ENCODE data around the gene CUEDC1.

The CUEDC1 gene, protein sequence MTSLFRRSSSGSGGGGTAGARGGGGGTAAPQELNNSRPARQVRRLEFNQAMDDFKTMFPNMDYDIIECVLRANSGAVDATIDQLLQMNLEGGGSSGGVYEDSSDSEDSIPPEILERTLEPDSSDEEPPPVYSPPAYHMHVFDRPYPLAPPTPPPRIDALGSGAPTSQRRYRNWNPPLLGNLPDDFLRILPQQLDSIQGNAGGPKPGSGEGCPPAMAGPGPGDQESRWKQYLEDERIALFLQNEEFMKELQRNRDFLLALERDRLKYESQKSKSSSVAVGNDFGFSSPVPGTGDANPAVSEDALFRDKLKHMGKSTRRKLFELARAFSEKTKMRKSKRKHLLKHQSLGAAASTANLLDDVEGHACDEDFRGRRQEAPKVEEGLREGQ

DNA sequence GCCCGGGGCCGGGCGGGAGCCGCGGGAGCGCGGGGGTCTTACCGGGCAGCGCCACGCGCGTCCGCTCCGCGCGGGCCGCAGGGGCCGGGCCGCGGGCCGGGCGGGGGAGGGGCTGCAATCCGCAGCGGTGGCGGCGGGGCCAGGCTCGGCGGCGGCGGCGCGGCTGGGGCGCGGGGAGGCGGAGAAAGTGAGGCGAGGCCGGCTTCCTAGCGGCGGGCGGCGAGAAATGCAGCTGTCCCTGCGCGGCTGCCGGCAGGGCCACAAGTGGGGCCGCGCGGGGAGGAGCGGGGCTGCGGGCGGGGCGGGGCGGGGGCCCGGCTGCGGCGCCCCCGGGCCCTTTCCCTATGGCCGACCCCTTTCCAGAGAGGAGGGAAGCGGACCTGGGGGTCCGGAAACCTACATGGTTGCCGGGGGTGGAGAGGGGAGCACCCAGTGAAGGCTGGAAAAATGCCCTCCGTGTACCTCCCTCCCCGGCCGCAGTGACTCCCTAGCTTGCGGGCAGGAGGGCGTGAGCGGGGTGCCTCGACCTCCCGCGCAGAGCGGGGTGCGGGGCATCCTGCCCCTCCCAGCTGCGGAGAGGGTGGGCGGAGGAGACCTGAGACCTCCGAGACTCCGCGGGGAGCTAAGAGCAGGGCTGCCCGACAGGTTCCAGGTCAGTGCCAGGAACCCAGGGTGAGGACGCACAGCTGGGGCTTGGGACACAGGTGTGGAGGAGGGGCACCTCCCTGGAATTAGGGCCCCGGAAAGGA lies at the start of gene CUEDC1:
TSS of gene CUEDC1 (minus strand) at position 230 of the 749 bp plus-strand sequence. CDS start 69,848 bp downstream, outside the sequence.
- H3K9me3 ChIP-seq (ENCODE audit: control insufficient read depth, insufficient read depth, low read length) = no peaks in the 10 kb centered on the region
- H3K4me1 ChIP-seq (ENCODE audit: insufficient read depth, low read length) = peaks cover 47% of the 10 kb centered on the region
- peak within 1 kb of the TSS; percentile 85 for H3K9ac ChIP-seq (ENCODE audit: low read depth, low read length)
- no peaks in the 10 kb centered on the region for H3K36me3 ChIP-seq (ENCODE audit: insufficient read depth, low read length)

DNA sequence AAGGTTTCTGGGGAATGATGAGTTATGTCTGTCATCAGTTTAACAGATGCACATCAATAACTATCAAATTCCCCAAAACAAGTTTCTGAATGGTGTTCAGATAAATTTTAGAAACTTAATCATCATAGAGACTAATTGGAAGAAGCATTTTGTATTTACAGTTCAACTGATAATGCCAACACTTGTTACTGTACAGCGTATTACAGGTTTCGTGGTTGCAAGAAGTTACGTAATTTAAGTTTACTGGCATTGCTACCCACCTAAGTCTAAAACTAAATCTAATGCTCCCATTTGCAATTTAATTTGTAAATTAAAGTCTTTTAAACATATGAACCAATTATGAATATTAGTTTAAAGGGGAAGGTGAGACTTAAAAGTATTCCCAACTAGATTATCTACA lies 48.8 kb upstream of the CUEDC1 start:
- Histone ChIP-seq H3K4me1 (ENCODE audit: insufficient read depth, low read length) (peaks cover 23% of the 10 kb centered on the region), H3K9me3 (ENCODE audit: control insufficient read depth, insufficient read depth, low read length) (no peaks in the 10 kb centered on the region), H3K9ac (ENCODE audit: low read depth, low read length) (no peak overlapping the region), H3K36me3 (ENCODE audit: insufficient read depth, low read length) (peaks cover 30% of the 10 kb centered on the region)

DNA sequence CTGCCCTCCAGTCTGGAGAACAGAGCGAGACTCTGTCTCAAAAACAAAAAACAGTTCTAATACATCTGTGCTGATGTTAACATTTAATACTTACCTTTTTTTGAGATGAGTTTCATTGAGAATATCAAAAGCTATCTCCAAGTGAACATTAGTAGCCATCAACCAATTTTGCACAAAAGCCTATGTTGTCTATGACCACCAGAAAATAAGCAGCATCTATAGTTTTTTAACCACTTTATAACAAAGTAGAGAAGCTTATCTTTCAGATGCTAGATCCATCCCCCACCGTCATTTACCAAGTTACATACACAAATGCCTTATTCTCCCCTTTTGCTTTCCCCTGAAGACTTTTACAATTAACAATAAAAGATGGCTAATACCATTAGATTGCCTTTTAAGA lies 47.8 kb upstream of the CUEDC1 start:
- Histone ChIP-seq H3K4me1 (ENCODE audit: insufficient read depth, low read length) (peaks cover 24% of the 10 kb centered on the region), H3K36me3 (ENCODE audit: insufficient read depth, low read length) (peaks cover 37% of the 10 kb centered on the region), H3K9ac (ENCODE audit: low read depth, low read length) (no peak overlapping the region), H3K9me3 (ENCODE audit: control insufficient read depth, insufficient read depth, low read length) (no peaks in the 10 kb centered on the region)

DNA sequence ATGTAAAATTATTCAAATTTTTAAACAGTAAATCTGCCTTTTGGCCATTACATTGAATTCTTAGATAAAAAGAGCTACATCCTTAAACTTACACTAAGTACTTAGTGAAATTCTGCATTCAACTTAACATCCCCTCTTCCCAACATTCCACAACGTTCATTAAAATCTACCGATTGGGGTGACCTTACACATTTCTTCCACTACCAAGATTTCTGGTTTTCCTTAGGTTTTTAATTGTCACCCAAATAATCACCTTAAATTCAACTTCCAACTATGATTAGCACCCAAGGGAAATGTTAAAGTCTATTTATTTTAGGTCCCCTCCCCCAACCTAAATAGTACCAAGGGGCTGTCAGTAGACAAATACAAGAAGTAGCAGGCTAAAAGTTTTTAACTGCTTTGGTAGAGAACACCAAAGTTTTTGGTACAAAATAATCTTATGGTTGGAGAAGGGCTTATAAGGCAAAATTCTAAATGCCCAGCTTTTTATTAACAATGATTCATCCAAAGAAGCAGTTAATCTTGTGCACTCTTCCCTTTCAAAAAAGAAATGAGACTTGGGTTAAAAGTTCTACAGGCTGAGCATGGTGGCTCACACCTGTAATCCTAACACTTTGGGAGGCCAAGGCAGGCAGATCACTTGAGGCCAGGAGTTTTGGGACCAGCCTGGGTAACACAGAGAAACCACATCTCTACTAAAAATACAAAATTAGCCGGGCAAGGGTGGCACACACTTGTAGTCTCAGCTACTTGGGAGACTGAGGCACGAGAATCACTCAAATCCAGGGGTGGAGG lies 47.1 kb upstream of the CUEDC1 start:
- Histone ChIP-seq H3K9ac (ENCODE audit: low read depth, low read length) (no peak overlapping the region), H3K36me3 (ENCODE audit: insufficient read depth, low read length) (peaks cover 37% of the 10 kb centered on the region), H3K9me3 (ENCODE audit: control insufficient read depth, insufficient read depth, low read length) (no peaks in the 10 kb centered on the region), H3K4me1 (ENCODE audit: insufficient read depth, low read length) (peaks cover 24% of the 10 kb centered on the region)

DNA sequence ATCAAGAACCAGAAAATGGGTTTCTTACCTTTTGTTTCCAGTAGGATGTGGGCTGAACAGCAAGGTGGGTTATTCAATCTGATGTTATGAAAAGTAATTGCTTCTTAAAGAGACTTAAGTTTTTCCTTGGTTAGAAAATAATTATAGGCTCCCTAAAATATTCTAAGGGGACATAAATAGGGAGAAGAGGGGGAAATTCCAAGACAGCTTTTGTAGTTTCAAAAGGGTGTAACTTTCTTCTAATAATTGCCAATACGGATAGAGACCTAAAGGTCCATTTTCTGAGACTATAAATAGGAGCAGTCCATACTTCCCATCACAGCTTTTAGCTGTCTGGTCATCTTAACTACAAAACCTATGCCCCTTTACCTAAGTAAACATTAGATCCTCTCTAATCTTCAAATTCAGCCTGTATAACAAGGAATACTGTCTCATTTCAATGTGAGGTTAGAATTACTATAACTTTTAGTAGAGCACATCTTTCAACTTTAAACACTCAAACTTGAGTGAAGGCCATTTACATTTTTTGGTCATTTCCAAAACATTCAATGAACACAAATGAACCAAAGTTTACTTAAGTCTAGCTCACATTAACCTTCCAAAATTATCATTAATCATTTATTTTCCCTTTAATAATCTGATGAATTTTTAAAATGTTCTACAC lies 46.4 kb upstream of the CUEDC1 start:
- peaks cover 37% of the 10 kb centered on the region for H3K36me3 ChIP-seq (ENCODE audit: insufficient read depth, low read length)
- no peak overlapping the region for H3K9ac ChIP-seq (ENCODE audit: low read depth, low read length)
- no peaks in the 10 kb centered on the region for H3K9me3 ChIP-seq (ENCODE audit: control insufficient read depth, insufficient read depth, low read length)
- peaks cover 24% of the 10 kb centered on the region for H3K4me1 ChIP-seq (ENCODE audit: insufficient read depth, low read length)

DNA sequence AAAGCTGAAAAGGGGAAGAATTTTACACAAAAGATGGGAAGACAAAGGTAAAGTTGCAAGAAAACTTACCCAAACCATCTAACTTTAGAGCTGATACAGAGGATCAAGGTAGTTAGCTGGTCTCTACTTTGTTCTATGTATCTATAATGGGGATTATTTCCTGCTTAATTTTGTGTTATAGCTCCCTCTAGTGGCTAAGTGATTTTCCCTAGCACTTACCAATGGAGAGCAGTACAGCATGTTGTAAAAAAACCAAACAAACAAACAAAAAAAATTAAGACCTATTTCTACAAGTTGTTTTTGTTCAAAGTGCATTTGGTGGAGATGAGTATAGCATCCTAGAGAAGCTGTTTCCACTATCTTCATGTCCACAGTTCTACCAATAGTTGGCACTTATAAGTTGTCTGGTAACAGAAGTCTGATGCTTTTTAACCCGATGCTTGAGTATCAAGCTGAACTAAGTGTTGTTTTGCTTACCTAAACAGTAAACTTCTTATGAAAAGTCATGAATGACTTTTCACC lies 44.3 kb upstream of the CUEDC1 start:
- Histone ChIP-seq H3K9me3 (ENCODE audit: control insufficient read depth, insufficient read depth, low read length) (no peaks in the 10 kb centered on the region), H3K36me3 (ENCODE audit: insufficient read depth, low read length) (peaks cover 23% of the 10 kb centered on the region), H3K9ac (ENCODE audit: low read depth, low read length) (no peak overlapping the region), H3K4me1 (ENCODE audit: insufficient read depth, low read length) (peaks cover 13% of the 10 kb centered on the region; the same call in 1 of the 2 replicates)

DNA sequence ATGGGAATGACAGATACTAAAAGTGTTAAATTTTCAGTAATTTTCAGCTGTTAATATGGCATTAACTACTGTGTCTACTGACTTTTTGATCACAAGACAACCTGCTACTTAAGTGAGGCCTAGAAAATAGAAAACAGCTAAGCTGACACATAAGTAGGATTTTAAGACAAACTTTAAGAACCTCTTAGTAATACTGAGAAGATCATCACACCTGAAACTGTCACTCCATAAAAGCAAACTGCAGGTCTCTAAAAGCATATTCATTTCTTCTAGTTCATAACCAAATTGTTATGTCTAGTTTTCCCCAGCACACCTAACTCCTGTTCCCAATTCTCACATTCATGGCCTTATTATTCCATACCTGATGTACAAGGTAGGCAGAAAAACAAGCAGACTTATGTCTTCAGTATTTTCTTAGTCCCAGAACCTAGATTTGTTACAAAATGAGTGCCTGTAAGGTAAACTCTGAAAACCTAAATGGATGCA lies 43.8 kb upstream of the CUEDC1 start:
- Histone ChIP-seq H3K9me3 (ENCODE audit: control insufficient read depth, insufficient read depth, low read length) (no peaks in the 10 kb centered on the region), H3K36me3 (ENCODE audit: insufficient read depth, low read length) (peaks cover 18% of the 10 kb centered on the region), H3K9ac (ENCODE audit: low read depth, low read length) (no peak overlapping the region), H3K4me1 (ENCODE audit: insufficient read depth, low read length) (peaks cover 14% of the 10 kb centered on the region; the same call in 1 of the 2 replicates)

DNA sequence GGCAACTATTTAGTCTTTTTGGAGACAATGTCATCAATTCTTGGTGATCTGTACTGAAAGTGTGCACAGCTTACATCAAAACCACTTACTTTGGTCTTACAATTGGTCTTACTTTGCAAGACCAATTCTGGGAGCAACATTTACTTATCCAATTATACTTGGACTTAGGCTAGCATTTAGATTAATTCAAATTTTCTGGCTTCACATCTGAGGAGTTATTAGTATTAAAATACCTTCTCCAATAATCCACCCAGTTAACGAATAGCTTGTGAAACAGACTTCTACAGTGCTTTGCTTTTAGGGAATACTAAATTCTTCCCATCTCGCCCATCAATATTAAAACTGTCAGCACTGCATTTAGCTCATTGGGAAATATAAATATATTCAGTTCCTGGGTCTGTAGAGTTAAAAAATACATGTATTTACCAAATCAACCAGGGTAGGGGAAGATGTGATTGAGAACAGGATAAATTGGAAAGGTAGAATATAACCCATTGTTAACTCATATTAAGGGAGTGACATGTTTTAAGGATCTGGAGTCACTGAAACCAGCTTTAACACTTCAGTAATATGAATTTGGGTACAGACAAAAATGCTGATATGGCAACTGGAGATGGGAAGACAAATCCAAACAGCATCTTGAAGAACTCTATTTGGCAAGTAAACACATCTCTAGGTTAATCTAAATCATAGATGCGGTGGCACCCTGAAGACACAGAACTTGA lies 42.0 kb upstream of the CUEDC1 start:
- H3K9me3 ChIP-seq (ENCODE audit: control insufficient read depth, insufficient read depth, low read length) = no peaks in the 10 kb centered on the region
- H3K36me3 ChIP-seq (ENCODE audit: insufficient read depth, low read length) = peaks cover 11% of the 10 kb centered on the region; the same call in 1 of the 2 replicates
- H3K4me1 ChIP-seq (ENCODE audit: insufficient read depth, low read length) = peaks cover 9% of the 10 kb centered on the region; the same call in 1 of the 2 replicates
- no peak overlapping the region for H3K9ac ChIP-seq (ENCODE audit: low read depth, low read length)

DNA sequence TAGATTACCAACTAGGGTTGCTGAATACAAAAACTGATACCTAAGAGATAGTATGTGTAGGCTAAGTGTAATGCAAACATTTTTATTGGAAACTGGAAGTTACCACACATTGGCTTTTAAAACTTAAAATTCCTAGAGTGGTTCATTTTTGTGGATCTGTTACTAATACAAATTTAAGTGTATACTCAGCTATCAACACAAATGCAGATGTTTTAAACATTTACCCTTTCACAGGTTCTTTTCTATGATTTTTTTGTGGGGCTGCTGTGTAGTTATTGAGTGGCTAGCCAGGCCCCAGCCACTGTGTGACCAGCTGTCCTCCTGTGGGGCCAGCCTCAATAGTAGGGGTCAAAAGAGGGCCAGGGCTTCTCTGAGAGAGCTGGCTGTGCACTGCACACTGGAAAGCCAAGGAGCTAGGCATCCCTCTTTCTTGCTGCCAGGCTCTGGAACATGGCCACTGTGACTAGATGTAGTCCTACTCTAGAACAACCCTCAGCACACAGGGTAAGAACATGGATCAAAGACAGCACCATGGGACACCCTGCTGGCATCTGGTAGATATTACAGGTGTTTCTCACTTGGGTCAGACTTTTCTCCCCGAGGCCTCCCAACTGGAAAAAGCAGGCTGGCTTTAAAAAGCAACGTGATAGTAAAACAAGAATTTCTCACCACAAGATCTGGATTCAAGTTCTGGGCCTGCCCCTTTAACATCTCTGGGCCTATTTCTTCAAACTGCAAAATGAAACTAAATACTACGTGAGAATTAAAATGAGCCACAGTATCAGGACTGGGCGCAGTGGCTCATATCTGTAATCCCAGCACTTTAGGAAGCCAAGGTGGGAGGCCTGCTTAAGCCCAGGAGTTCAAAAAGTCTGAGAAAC lies 40.1 kb upstream of the CUEDC1 start:
- Histone ChIP-seq H3K4me1 (ENCODE audit: insufficient read depth, low read length) (peaks cover 14% of the 10 kb centered on the region; the same call in 1 of the 2 replicates), H3K9ac (ENCODE audit: low read depth, low read length) (no peak overlapping the region), H3K36me3 (ENCODE audit: insufficient read depth, low read length) (peaks cover 11% of the 10 kb centered on the region; the same call in 1 of the 2 replicates), H3K9me3 (ENCODE audit: control insufficient read depth, insufficient read depth, low read length) (no peaks in the 10 kb centered on the region)

DNA sequence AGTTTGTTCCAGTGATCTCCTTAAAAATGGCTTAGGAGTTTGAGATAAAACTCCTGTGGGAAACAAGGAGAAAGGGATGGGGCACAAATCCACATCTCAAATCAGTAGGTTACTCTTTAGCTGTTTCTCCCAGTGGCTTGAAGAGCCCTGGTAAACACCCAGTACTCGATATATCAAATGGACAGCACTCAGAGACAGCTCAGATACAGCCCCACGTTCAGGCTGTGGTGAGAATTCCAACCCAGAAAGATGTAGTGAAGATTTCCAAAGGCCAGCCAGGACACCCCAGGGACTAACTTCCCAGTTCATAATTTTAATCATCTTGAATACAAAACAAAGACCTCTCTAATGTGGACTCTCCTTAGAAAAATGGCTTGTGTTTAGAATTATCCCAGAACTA lies 39.2 kb upstream of the CUEDC1 start:
- Histone ChIP-seq H3K9ac (ENCODE audit: low read depth, low read length) (no peak overlapping the region), H3K9me3 (ENCODE audit: control insufficient read depth, insufficient read depth, low read length) (no peaks in the 10 kb centered on the region), H3K36me3 (ENCODE audit: insufficient read depth, low read length) (peaks cover 11% of the 10 kb centered on the region; the same call in 1 of the 2 replicates), H3K4me1 (ENCODE audit: insufficient read depth, low read length) (peaks cover 14% of the 10 kb centered on the region; the same call in 1 of the 2 replicates)

DNA sequence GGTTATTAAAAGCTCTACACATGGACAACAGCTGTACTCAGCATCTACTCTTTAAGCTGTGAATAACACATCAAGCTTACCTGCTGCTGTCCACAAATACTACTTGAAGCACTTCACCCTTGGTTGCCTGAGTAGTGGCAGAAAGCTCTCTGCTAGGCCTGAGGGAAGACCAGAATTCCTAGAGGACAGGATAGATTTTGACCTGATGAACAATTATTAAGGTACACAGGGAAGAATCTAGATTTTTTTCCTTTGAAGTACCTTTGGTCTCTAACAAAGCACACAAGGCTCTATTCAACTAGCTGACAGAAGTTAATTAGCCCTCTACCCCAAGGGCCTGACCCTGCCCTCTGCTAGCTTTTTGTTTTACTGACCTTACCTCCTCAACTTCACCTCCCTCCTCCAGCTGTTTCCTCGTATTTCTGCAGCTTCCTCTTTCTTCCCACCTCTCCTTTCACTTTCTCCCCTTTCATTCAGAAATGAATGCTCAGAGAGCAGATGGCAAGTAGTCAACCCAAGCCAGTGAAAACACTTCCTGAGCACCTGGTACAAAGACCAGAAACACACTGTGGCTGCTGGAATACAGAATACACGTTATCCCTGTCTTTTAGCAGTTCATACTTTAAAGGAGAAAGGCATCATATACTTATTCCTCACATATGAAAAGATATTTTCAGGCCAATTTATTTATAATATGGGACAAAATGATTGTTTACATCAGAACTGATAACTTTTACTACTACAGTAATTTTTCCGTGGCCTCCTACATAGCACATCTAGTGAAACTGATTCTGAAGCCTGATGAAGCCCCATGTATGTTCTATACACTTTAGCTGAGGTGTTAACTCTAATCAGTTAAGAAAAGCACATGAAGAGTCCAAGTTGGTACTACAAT lies 38.5 kb upstream of the CUEDC1 start:
- Histone ChIP-seq H3K9me3 (ENCODE audit: control insufficient read depth, insufficient read depth, low read length) (no peaks in the 10 kb centered on the region), H3K36me3 (ENCODE audit: insufficient read depth, low read length) (peaks cover 4% of the 10 kb centered on the region; the same call in 1 of the 2 replicates), H3K9ac (ENCODE audit: low read depth, low read length) (no peak overlapping the region), H3K4me1 (ENCODE audit: insufficient read depth, low read length) (peaks cover 8% of the 10 kb centered on the region; the same call in 1 of the 2 replicates)

All from ES-I3 (cell line).